NK-92 treated with Interleukin-12 subunit alpha and Interleukin-12 subunit beta, amount 100 ng/mL, for 24 hours (cell line): ENCODE results near the gene STKLD1.

Source experiments
- DNase-seq: peaks from one replicate; lab custom pipeline; 2025; lab: John Stamatoyannopoulos, UW

STKLD1 gene

GRCh38 chr9:133345596-133345995 lies 30.6 kb upstream of the STKLD1 start:
- no peak for DNase-seq

GRCh38 chr9:133346021-133346785 lies 30.0 kb upstream of the STKLD1 start:
- no peak for DNase-seq

GRCh38 chr9:133347515-133347984 lies 28.6 kb upstream of the STKLD1 start:
- no peak for DNase-seq

- peak; percentile 71 for DNase-seq
Observed at GRCh38 chr9:133347985-133348717, 28.0 kb upstream of the STKLD1 start, which contains the start of the genes MED22 and RPL7A. Gene MED22, minus strand, starts transcription at chr9:133348131. Its CDS starts 1,469 bp downstream, at chr9:133346662. Gene RPL7A, plus strand, starts transcription at chr9:133348218. Its CDS starts 26 bp downstream, at chr9:133348244.

GRCh38 chr9:133348718-133349573 lies 27.2 kb upstream of the STKLD1 start:
- DNase-seq: no peak

GRCh38 chr9:133349965-133350616 lies 26.1 kb upstream of the STKLD1 start:
- no peak for DNase-seq

- DNase-seq: no peak
Observed at GRCh38 chr9:133351526-133351907, 24.6 kb upstream of the STKLD1 start.

- no peak for DNase-seq
Observed at GRCh38 chr9:133351908-133352634, 24.1 kb upstream of the STKLD1 start.

GRCh38 chr9:133352635-133353340 lies 23.4 kb upstream of the STKLD1 start:
- no peak for DNase-seq

- no peak for DNase-seq
Observed at GRCh38 chr9:133353548-133353947, 22.6 kb upstream of the STKLD1 start.

GRCh38 chr9:133354766-133355165 lies 21.4 kb upstream of the STKLD1 start:
- DNase-seq: no peak

GRCh38 chr9:133355881-133356357 lies 20.2 kb upstream of the STKLD1 start:
- DNase-seq: no peak

- DNase-seq: peak; percentile 66
Observed at GRCh38 chr9:133356391-133357091, 19.6 kb upstream of the STKLD1 start, which contains the start of the genes SURF1 and SURF2. Gene SURF1, minus strand, starts transcription at chr9:133356487. Its CDS starts 34 bp downstream, at chr9:133356453. Gene SURF2, plus strand, starts transcription at chr9:133356550. Its CDS starts 43 bp downstream, at chr9:133356593.

GRCh38 chr9:133357656-133358055 lies 18.5 kb upstream of the STKLD1 start:
- DNase-seq: no peak

GRCh38 chr9:133359399-133360175 lies 16.6 kb upstream of the STKLD1 start:
- DNase-seq: no peak

- no peak for DNase-seq
Observed at GRCh38 chr9:133360400-133361393, 15.5 kb upstream of the STKLD1 start.

GRCh38 chr9:133361507-133362092 lies 14.6 kb upstream of the STKLD1 start:
- DNase-seq: no peak
